HG03469 (cell line): ENCODE results near the gene GPC5.

Experiments used
- ATAC-seq: cut with Tn5 transposase; IDR thresholded peaks from one replicate; pipeline ENCODE4 v1.9.1; 2021; ENCODE audit warnings: mild to moderate bottlenecking, moderate library complexity, moderate number of reproducible peaks; ENCODE audit not compliant: unreplicated experiment

The GPC5 gene

DNA sequence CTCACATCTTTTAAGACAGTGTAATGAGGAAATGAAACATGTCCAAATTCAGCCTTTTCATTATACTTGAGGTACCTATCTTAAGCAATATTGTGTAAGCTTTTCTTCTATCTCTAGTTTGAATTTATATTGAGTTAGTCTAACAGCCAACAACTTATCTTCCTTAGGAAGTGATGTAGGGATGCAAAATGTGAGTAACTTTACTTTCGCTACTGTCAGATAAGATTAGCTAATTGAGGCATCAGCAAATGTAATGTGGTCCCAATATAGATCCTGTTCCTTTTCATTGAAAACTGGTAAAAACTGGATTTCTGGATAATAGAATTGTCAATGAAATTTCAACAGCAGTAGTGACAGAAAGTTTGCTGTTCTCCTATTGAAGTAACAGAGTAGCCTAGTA is 902.2 kb downstream of the GPC5 start:
- ATAC-seq, result no peak

DNA sequence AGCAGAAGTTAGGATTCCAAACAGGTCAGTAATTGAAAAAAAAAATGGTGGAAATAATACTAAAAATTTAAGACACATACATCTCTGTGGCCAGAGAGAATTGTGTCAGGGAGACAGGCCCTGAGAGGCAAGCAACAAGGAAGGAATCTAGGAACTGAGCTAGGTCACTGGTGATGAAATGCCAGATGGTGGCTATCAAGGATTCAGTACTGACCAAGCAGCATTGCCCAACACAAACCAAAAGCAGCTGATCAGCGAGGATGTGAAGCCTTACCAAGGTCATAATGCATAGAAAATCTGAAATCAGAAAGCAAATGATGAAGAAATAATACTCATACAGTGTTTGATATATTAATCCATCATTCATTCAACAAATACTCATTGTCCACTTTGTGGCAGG is 905.0 kb downstream of the GPC5 start:
- no peak for ATAC-seq

DNA sequence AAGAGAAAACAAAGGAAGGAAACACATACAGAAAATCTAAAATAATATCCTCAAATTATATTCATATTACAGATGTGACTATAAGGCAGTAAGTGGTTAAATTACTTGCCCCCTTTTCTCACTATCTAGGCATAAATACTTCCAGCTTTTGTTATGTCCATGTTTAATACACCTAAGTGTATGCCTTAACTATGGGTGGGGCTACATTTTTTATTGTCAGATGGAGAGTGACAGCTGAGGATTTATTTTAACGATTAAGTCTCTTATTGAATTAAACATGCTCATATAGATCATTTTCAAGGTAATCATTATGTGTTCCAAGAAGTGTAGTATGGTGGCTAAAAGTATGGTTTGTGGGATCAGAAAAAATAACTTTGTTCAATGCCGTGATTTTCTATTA is 909.3 kb downstream of the GPC5 start:
- ATAC-seq, result no peak

DNA sequence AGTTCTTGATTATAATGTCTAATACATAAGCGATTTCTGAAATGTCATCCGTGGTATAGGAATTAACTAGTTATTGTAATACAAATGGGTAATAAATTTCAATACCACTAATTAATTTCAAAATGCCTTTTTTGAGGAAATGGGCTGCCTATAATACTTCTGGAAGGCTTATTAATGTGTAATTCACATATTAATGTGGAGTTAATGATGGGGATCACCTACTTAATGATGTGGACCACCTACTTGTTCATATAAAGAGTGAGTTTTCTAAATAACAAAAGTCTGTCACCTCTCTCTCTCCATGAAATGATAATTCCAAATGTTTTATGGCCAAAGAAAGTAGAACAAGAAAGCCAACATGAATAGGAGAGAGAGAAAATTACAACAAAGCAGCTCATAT is 914.4 kb downstream of the GPC5 start:
- ATAC-seq, result no peak

DNA sequence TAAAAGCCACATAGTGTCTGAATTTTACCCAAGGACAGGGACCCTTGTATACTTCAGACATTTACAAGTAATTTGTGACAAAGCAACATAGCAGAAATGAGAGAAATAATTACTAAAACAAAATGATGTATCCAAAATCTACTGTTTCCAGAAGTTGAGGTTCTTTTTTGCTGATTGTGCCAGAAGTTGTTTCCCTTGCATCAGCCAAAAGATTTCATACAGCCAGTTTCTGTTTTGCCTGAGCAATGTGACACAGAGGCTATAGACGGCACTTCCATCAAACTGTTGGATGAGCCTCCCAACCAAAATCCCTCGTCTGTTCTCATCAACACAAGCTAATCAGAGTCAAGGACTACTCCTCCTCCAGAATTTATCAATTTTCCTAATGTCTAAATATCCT is 915.0 kb downstream of the GPC5 start:
- ATAC-seq, result no peak

DNA sequence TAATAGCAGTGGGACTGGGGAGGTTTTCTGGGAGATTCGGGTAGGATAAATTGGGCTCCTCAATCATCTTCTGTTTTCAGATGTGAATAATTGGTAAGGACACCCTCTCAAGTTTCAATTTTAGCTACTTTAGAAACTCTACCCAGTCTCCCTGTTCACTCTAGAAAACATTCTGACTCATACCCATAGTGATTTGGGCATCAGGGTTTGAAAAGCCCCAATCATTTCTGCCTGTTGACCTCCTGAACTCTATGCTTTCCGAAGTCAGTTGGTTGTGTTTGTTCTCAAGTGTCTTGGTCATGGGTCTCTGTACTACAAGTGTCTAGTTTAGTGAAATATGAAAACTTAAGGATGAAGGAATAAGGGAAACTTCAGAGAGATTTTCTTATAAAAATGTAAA is 916.8 kb downstream of the GPC5 start:
- ATAC-seq, result no peak

DNA sequence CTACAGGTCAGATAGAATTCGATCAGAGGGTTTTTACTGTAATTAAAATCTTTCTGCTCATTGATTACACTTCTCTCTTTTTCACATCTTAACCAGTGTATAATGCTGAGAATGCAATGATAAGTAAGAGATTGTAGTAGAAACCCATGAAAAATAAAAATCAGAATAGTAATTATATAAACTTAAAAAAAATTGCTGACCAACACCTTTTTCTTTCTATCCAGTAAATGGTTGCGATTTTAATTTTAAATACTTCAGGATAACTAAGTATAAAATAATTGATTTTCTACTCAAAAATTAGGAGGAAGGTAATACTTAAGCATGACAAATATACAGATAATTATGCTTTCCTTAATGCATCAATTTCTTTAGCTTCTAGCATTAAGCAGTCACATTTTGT is 917.6 kb downstream of the GPC5 start:
- no peak for ATAC-seq

DNA sequence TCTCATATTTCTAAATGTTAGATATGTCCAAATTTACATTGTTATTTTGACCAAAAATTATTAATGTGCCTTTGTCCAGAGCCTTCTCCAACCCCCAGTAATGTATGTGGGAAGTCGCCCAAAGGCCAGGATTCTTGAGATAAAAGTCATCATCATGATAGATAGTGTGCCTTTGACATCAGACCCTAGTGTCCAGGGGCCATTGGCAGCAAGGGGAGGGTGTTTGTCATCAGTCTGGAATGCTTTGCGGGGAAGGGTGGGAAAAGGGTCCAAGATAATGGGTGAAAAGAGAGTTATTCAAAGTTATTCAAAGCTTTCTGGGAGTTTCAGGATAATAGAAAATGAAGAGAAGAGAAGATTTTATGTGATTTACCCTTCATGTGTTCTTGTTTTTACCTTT is 918.6 kb downstream of the GPC5 start:
- ATAC-seq, result no peak

DNA sequence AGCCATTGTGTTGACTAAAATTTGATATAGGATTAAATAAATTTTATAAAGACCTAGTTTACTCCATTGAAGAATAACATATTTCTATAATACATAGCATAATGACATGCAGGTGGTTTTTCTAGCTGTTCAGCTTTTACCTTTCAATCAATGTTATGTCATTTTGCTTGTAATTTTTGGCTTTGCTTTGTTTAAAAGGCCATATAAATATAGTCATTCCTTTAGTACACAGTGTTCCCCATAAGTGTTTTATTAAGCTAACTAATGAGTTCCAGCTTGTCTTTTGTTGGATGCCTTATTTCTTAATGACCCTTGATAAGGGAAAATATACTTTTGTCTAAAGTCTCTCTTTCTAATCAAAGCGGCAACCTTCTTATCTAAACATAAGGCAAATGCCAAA is 921.9 kb downstream of the GPC5 start:
- no peak for ATAC-seq

DNA sequence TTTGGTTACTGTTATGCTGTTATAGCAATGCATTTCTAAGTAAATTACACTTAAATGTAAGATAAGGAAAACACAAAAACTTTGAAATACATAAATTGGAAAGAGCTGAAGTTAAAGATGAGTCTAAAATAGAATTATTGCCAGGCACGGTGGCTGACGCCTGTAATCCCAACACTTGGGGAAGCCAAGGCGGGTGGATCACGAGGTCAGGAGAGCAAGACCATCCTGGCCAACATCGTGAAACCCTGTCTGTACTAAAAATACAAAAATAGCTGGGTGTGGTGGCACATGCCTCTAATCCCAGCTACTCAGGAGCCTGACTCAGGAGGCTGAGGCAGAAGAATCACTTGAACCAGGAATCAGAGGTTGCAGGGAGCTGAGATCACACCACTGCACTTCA is 922.8 kb downstream of the GPC5 start:
- ATAC-seq, result no peak

DNA sequence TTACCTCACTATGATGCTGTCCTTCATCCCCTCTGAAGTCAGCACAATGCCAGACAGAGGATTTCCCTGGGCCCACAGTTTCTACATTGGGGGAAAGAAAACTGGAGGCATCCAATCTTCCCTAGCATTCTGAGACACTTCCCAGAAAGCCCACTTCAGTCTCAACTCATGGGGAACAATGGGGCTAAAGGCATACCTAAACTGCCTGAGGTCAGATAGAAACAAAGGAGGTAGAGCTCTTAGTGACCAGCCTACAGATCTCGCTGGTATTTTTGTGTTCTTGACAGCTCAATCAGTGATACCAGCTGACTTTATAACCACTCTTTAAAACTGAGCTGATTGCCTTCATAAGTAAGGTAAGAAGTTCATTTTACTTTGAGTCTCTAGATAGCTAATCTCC is 947.2 kb downstream of the GPC5 start:
- no peak for ATAC-seq

DNA sequence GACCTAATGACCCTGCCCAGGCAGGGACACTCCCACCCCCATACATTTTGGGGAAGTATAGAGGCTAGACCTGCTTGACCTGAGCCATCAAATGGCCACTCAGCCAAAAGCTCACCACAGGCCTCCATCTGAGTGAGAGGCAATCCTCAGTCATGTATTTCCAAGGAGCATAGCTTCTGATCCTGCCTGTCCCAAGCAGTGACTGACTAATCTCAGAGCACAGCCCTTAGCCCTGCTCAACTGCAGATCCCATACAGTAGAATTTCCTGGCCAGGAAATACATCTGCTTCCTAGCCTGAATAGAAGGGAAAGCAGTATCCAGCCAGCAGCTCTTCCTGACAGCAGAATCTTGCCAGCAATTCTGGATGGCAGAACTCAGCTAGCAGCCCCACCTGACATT is 947.6 kb downstream of the GPC5 start:
- no peak for ATAC-seq

DNA sequence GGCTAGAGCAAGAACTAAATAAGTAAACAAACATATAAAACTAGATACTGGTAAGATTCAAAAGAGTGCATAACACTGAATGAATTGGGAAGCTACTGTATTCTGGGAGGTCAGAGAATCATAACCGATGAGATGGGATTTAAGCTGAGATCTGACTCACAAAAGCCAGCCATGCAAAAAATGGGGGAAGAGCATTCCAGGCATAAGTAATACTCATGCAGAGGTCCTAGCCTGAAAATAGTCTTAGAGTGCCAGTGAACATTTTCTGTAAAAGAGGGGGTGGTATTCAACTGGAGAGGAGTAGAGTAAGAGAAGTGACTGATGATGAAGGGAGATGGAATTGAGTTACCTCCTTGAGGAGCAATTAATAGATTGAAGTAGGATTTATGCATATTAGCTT is 956.2 kb downstream of the GPC5 start:
- no peak for ATAC-seq

DNA sequence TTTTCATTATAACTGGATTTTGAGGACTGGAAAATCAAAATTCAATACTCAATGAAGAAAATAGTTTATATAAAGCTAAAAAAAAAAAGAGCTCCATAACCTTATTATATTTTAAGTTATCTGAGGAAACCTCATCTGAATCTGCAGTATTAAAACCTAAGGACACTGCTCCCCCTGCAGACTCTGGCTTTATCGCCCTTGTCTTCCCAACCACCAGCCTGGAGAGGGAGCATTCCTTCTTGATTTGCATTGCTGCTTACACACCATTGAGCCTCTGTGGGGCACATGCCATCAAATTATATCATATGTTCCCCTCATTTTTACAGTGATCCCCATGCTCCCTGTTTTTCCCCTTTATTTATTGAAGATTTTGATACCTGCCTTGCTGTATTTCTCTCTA is 956.8 kb downstream of the GPC5 start:
- ATAC-seq, result no peak

DNA sequence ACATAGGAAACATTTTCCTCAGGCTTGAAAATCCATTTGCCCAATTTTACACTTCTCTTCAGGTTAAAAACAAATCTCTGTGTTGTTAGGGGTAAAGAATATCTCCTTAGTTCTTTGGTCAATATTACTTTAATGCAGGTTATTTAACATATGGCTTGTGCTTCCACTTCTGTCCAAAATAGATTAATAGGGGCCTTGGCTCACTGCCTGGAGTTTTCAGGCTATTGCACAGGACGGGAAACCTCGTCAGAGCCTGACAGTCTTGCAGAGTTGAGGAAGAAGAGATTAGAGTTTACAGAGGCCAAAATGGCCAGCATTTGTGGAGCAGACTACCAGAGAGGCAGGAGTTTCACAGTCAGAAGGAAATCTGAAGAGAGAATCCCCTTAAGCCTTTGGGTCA is 964.3 kb downstream of the GPC5 start:
- no peak for ATAC-seq

DNA sequence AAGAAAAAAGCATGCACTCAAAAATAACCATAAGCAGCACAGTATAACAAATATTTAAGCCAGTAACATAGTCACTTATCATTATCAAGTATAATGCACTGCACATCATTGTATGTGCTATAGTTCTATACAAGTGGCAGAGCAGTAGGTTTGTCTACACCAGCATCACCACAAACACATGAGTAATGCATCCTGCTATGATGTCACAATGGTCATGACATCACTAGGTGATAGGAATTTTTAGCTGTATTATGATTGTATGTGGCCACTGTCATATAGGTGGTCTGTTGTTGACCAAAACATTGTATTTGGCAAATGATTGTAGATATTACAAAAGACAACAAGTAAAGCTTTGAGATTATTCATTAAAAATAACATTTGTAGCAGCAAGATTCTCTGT is 967.5 kb downstream of the GPC5 start:
- no peak for ATAC-seq

DNA sequence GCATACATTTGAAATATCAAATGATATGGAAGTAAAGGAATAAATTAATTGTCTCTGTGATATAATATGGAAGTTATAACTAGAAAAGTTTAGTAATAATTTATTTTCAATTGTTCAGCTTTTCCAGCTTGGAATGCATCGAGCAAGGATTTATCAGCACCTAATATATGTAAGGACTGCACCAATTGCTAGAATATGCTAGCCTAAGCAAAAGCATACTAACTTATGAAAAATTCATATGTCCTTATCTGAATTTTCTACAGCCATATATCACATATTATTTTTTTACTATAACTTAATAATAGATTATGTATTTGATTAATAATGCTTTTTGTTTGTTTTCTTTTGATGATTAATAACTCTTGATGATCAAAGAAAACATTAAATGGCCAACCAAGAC is 979.0 kb downstream of the GPC5 start:
- ATAC-seq, result no peak

DNA sequence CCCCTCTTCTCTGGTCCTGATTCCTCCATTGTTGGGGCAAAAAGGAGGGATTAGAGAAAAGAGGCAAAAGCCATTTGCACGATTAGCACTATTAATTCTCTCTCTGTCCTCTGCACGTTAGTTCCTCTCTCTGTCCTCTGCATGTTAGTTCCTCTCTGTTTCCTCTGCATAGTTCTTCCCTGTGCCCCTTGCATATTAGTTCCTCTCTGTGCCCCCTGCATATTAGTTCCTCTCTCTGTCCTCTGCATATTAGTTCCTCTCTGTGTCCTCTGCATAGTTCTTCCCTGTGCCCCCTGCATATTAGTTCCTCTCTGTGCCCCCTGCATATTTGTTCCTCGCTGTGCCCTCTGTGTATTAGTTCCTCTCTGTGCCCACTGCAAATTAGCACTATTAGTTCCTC is 981.0 kb downstream of the GPC5 start:
- no peak for ATAC-seq

DNA sequence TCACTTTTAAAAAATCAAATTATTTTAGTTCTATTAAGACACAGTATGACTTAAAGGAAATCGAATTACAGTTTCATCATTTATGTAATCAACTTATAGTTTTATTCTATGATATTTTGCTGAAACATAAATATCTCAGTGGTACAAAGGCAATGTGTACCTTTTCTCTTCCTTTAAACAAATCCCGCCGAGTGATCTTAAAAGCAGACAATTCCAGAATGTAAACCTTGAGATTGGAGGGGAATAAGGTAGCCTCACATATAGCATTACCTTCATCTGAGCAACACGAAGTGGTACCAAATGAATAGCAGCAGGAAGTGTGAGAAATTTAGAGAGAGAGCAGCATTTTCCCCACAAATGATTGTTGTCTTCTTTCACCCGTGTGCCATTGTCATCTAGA is 986.0 kb downstream of the GPC5 start:
- ATAC-seq, result no peak

DNA sequence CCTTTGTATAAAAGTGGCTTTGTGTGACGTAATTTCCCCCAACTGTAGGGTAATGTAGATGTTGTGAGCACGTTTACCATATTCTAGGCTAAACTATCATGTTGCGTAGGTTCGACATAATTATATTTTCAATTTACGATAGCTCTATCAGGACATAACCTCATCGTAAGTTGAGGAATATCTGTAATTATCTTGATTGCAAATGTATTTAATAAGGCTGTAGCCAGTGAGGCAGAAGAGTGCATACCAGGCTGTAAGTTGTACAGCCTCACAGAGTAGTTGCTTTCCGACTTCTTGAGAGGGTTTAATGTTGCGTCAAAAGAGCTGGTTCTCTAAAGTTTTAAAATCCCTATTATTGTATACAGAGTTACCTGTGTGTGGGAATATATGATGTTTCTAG is 988.8 kb downstream of the GPC5 start:
- ATAC-seq, result no peak

DNA sequence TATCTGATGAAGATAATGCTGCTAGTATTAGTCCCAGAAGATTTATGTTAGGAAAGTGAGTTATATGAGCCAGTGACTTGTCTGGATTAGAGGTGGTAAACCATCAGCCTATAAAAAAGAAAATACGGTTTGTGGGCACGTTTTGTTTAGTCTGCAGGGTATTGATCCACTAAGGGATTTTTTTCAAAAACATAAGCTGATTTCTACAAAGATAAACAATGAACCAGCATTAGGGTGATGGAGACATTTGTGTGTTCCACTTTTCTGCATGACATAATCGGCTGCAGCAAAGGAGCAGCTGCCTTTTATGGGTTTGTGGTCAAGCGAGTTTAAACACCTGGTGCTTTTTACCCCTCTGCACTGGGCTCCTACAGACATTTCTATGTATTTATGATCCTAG is 991.8 kb downstream of the GPC5 start:
- ATAC-seq, result no peak

DNA sequence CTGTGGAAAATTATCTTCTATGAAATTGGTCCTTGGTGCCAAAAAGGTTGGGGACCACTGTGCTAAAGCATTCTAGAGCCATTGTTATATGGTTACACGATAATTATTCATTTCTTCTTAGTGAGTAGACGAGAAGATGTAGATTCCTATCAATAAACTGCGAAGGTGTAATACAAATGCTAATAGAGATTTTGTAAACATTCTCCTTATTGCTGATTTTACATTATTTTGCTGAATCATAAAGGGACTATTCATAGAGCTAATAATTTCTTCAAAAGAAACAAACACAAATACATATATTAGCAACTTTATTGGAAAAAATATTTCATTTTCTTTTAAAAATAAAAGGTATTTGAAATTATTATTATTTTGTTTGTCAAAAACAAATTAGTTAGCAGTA is 1005.2 kb downstream of the GPC5 start:
- no peak for ATAC-seq

DNA sequence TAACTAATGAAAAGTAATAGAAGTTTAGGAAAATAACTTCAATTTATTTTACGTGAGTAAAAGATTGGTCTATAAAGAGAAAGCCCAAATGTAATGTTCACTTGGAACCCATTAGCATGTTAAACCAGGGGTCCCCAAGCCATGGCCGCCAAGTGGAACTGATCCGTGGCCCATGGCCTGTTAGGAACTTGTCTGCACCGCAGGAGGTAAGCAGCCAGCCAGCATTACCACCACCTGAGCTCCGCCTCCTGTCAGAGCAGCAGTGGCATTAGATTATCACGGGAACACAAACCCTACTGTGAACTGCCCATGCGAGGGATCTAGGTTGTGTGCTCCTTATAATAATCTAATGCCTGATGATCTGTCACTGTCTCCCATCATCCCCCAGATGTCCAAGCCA is 1009.4 kb downstream of the GPC5 start:
- no peak for ATAC-seq

DNA sequence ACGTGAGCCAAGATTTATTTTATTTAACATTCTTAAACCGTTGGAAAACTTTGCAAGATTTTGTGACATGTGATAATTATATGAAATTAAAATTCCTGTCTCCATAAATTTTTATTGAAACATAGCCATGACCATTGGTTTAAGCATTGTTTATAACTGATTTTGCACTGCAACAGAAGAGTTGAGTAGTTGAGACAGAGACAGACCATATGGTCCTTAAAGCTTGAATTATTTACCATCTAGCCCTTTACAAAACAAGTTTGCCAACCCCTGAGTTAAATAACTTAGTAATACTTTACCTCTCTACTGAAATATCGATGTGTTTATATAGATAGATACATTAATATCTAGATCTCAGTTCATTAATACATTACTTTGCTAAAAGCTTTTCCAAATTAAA is 1014.1 kb downstream of the GPC5 start:
- no peak for ATAC-seq
